ENCODE data around the gene GRID2.
"Not testable (repeated sequence)": the region's sequence is repeated elsewhere in the genome, so short reads cannot be mapped to it uniquely, and the experiment has no call there.

The GRID2 gene

GRCh38 chr4:93617606-93618005, 1313.8 kb downstream of the GRID2 start:
- no peak for DNase-seq

GRCh38 chr4:93633721-93634120, 1330.0 kb downstream of the GRID2 start:
- no peak for DNase-seq

- DNase-seq = no peak
Measured at GRCh38 chr4:93635943-93636342, 1332.2 kb downstream of the GRID2 start.

- DNase-seq = no peak
Measured at GRCh38 chr4:93645120-93645519, 1341.4 kb downstream of the GRID2 start.

- no peak for DNase-seq
Measured at GRCh38 chr4:93646233-93646930, 1342.6 kb downstream of the GRID2 start.

GRCh38 chr4:93648258-93648657, 1344.5 kb downstream of the GRID2 start:
- DNase-seq = no peak

- DNase-seq = no peak
Measured at GRCh38 chr4:93649828-93650227, 1346.1 kb downstream of the GRID2 start.

GRCh38 chr4:93654211-93654610, 1350.4 kb downstream of the GRID2 start:
- DNase-seq = no peak

- no peak for DNase-seq
Measured at GRCh38 chr4:93657527-93657926, 1353.8 kb downstream of the GRID2 start.

GRCh38 chr4:93658443-93658842, 1354.7 kb downstream of the GRID2 start:
- no peak for DNase-seq

GRCh38 chr4:93659629-93660028, 1355.9 kb downstream of the GRID2 start:
- no peak for DNase-seq

- no peak for DNase-seq
Measured at GRCh38 chr4:93660036-93660435, 1356.3 kb downstream of the GRID2 start.

GRCh38 chr4:93670434-93670833, 1366.7 kb downstream of the GRID2 start:
- no peak for DNase-seq

- DNase-seq = no peak
Measured at GRCh38 chr4:93671093-93671492, 1367.3 kb downstream of the GRID2 start.

- not testable (repeated sequence) for DNase-seq
Measured at GRCh38 chr4:93676937-93677336, 1373.2 kb downstream of the GRID2 start.

- DNase-seq = no peak
Measured at GRCh38 chr4:93684571-93684970, 1380.8 kb downstream of the GRID2 start.

- no peak for DNase-seq
Measured at GRCh38 chr4:93687304-93687703, 1383.5 kb downstream of the GRID2 start.

- DNase-seq = no peak
Measured at GRCh38 chr4:93688978-93689377, 1385.2 kb downstream of the GRID2 start.

GRCh38 chr4:93693141-93693540, 1389.4 kb downstream of the GRID2 start:
- no peak for DNase-seq

GRCh38 chr4:93698686-93699085, 1394.9 kb downstream of the GRID2 start:
- DNase-seq = no peak

- no peak for DNase-seq
Measured at GRCh38 chr4:93700571-93700970, 1396.8 kb downstream of the GRID2 start.

GRCh38 chr4:93710101-93710846, 1406.5 kb downstream of the GRID2 start:
- no peak for DNase-seq

- DNase-seq = no peak
Measured at GRCh38 chr4:93710847-93711430, 1407.2 kb downstream of the GRID2 start.

GRCh38 chr4:93718233-93718632, 1414.5 kb downstream of the GRID2 start:
- DNase-seq = no peak

Measured in right forelimb (tissue), 1 donor.